Adrenal gland (tissue), 19 donors: ENCODE results near the gene HMGN4. TPM values are rescaled to one million over a fixed set of nuclear protein-coding genes. Genes with fewer than 3 reads are reported as not detected.

Experiments
- DNase-seq, 7 donors: peaks; one replicate each; pipeline ENCODE4 v3.0.0-alpha.2; 2019 to 2020
- H3K27ac ChIP-seq, 5 donors: fragments of 200-600 bp; sonication (generic) in 4 of 5; 1 replicate in 3 of 5; 2 replicates in 2 of 5; pipeline versions ENCODE4 v1.5.1 to v1.8.0; 2016 to 2020; ENCODE audit warnings: mild to moderate bottlenecking in 1 of 5
- H3K27me3 ChIP-seq: fragments of 200-600 bp; 2 replicates; pipeline ENCODE4 v1.8.0; 2021
- H3K36me3 ChIP-seq, 2 donors: fragments of 200-600 bp; replicated peaks in 1 of 2; 1 replicate in 1 of 2; 2 replicates in 1 of 2; pipeline versions ENCODE4 v1.5.1 to v1.8.0; 2018 to 2022
- H3K4me1 ChIP-seq, 2 donors: fragments of 200-600 bp; replicated peaks in 1 of 2; 1 replicate in 1 of 2; 2 replicates in 1 of 2; pipeline versions ENCODE4 v1.5.1 to v1.8.0; 2018 to 2021
- H3K4me3 ChIP-seq, 4 donors: fragments of 200-600 bp; sonication (generic) in 3 of 4; one replicate each; pipeline ENCODE4 v1.5.1; 2016 to 2018
- H3K9me3 ChIP-seq, 3 donors: fragments of 200-600 bp; sonication (generic) in 1 of 3; replicated peaks in 1 of 3; 1 replicate in 2 of 3; 2 replicates in 1 of 3; pipeline versions ENCODE4 v1.5.1 to v1.8.0; 2016 to 2021
- CTCF ChIP-seq, 6 experiments: fragments of 450-650 bp in 4 of 6; fragments of 200-600 bp in 2 of 6; sonication (generic) in 1 of 6; IDR thresholded peaks; 1 replicate in 5 of 6; 2 replicates in 1 of 6; pipeline versions ENCODE4 v1.5.1 to v1.8.0; 2016 to 2021; ENCODE audit warnings: antibody characterized with exemption in 6 of 6, mild to moderate bottlenecking in 2 of 6, moderate library complexity in 1 of 6
- POLR2A ChIP-seq, 2 donors: fragments of 450-650 bp; IDR thresholded peaks; one replicate each; pipeline ENCODE4 v1.6.1; 2017; ENCODE audit warnings: antibody characterized with exemption in 2 of 2, mild to moderate bottlenecking in 2 of 2, moderate library complexity in 1 of 2
- WGBS, 4 donors: extraction: QIAGEN DNeasy Blood & Tissue Kit in 2 of 4; methylation state at CpG; one replicate each; pipeline versions ENCODE4 v1.1.5 to v1.1.7; 2013 to 2017; 5-methylcytosine and 5-hydroxymethylcytosine counted together
- intact Hi-C, 2 donors: fragments of 100-400 bp; cut with DNase I; formaldehyde crosslinking; loops; one replicate each; pipeline versions ENCODE4 v1.14.1 to v1.15.0; 2022 to 2023
- long read RNA-seq, 10 donors: library from polyadenylated mRNA in 3 of 10; unstranded in 2 of 10; stranded (forward) in 1 of 10; transcript quantifications; one replicate each; pipeline ENCODE4 v2.0.0 and lab custom pipeline, GENCODE V29; 2021 to 2026
- polyA plus RNA-seq, 3 donors: library from polyadenylated mRNA; stranded (reverse); fragments of 200-250 nt in 2 of 3; fragments of 350-450 nt in 1 of 3; fragmentation: Illumina TruSeq in 1 of 3; extraction: RNeasy Lipid Tissue Mini Kit (QIAGEN cat#74804) in 1 of 3; gene quantifications; one replicate each; pipeline ENCODE4 v1.2.3, GENCODE V29; 2013 to 2014
- total RNA-seq, 9 donors: library from RNA; depleted of rRNA in 4 of 9; stranded (reverse); fragments of >200 nt in 4 of 9; fragments of 120-200 nt in 1 of 9; fragmentation: NEBNext Ultra II Directional in 1 of 9; extraction: Animal tissue kit (Norgen Biotek cat#: 25700) in 1 of 9; gene quantifications; one replicate each; pipeline versions ENCODE4 v1.1.0 to v1.2.4, GENCODE V29; 2013 to 2023
- donor health status: healthy with polysubstance abuse.
- donor health status: Bipolar disorder and iron deficiency.
- donor health status: DM: yes; HTN: yes; CAD: no.
- donor health status: DM: no; HTN: no; CAD: no.
- donor health status: DM: no; HTN: no; CAD: no.
- donor health status: DM: yes; HTN: yes; CAD: no.

Gene HMGN4
- total RNA-seq (10 to 100 TPM; 29.6 to 68.9 (median 48.6) TPM), polyA plus RNA-seq (10 to 100 TPM; 13.9 to 49.1 (median 21.6) TPM)
- long read RNA-seq, donor 1, transcript HMGN4-201 (2 exons, 1,225 nt), result major isoform, 21 of 21 reads
- long read RNA-seq, donor 1, partial matches to known transcripts, result 0 of 21 reads
- long read RNA-seq, donor 1, other reads (novel, unspliced or antisense), result 0 of 21 reads
- long read RNA-seq, donor 2, transcript HMGN4-201 (2 exons, 1,225 nt), result major isoform, 17 of 18 reads
- long read RNA-seq, donor 2, partial matches to known transcripts, result 0 of 18 reads
- long read RNA-seq, donor 2, other reads (novel, unspliced or antisense), result 0 of 18 reads
- long read RNA-seq, donor 3, transcript HMGN4-201 (2 exons, 1,225 nt), result major isoform, 19 of 19 reads
- long read RNA-seq, donor 3, partial matches to known transcripts, result 0 of 19 reads
- long read RNA-seq, donor 3, other reads (novel, unspliced or antisense), result 0 of 19 reads
- long read RNA-seq, donor 4, transcript HMGN4-201 (2 exons, 1,225 nt), result major isoform, 36 of 40 reads
- long read RNA-seq, donor 4, partial matches to known transcripts, result 3 of 40 reads
- long read RNA-seq, donor 4, other reads (novel, unspliced or antisense), result 1 of 40 reads
- long read RNA-seq, donor 5, transcript HMGN4-201 (2 exons, 1,225 nt), result major isoform, 60 of 68 reads
- long read RNA-seq, donor 5, partial matches to known transcripts, result 4 of 68 reads
- long read RNA-seq, donor 5, other reads (novel, unspliced or antisense), result 4 of 68 reads
- long read RNA-seq, donor 6, transcript HMGN4-201 (2 exons, 1,225 nt), result major isoform, 34 of 37 reads
- long read RNA-seq, donor 6, partial matches to known transcripts, result 0 of 37 reads
- long read RNA-seq, donor 6, other reads (novel, unspliced or antisense), result 3 of 37 reads
- long read RNA-seq, donor 7, transcript HMGN4-201 (2 exons, 1,225 nt), result major isoform, 9 of 9 reads
- long read RNA-seq, donor 7, partial matches to known transcripts, result 0 of 9 reads
- long read RNA-seq, donor 7, other reads (novel, unspliced or antisense), result 0 of 9 reads
- long read RNA-seq, donor 8, transcript HMGN4-201 (2 exons, 1,225 nt), result major isoform, 19 of 19 reads
- long read RNA-seq, donor 8, partial matches to known transcripts, result 0 of 19 reads
- long read RNA-seq, donor 8, other reads (novel, unspliced or antisense), result 0 of 19 reads
- long read RNA-seq, donor 9, transcript HMGN4-201 (2 exons, 1,225 nt), result major isoform, 15 of 15 reads
- long read RNA-seq, donor 9, partial matches to known transcripts, result 0 of 15 reads
- long read RNA-seq, donor 9, other reads (novel, unspliced or antisense), result 0 of 15 reads
- long read RNA-seq, donor 10, transcript HMGN4-201 (2 exons, 1,225 nt), result major isoform, 6 of 6 reads
- long read RNA-seq, donor 10, partial matches to known transcripts, result 0 of 6 reads
- long read RNA-seq, donor 10, other reads (novel, unspliced or antisense), result 0 of 6 reads

GRCh38 chr6:26537846-26538571, at the start of gene HMGN4:
Gene HMGN4, plus strand, starts transcription at chr6:26538366. Its CDS starts 6,841 bp downstream, at chr6:26545207.
- Histone ChIP-seq H3K4me3 (peak within 1 kb of the TSS in 3 of 4 donors; percentile 43 to 72 (median 68)), H3K27ac (peak within 1 kb of the TSS; percentile 52 to 96 (median 89)), H3K27me3 (no peaks in the 10 kb centered on the region), H3K36me3 (no peaks in the 10 kb centered on the region), H3K9me3 (no peaks in the 10 kb centered on the region), H3K4me1 (peaks cover 0 to 27% of the 10 kb centered on the region in 2 donors)
- DNase-seq, result peak; percentile 77 to 92 (median 84)
- WGBS, 4 donors, result 0% methylated on average over 35 to 49 of the region's 49 CpGs
- no peak for TF ChIP-seq CTCF (IDR thresholded peaks at IDR 0.05)
- TF ChIP-seq POLR2A (IDR thresholded peaks at IDR 0.05), result peak; percentile 50 to 64
- intact Hi-C loops, result no loop called here

GRCh38 chr6:26489996-26490964, 47.9 kb upstream of the HMGN4 start:
- no peaks in the 10 kb centered on the region for H3K36me3 ChIP-seq
- WGBS, 4 donors, result 81 to 87% (median 84%) methylated on average over 8 of the region's 8 CpGs
- no peak for DNase-seq
- H3K9me3 ChIP-seq, result no peaks in the 10 kb centered on the region
- TF ChIP-seq CTCF (IDR thresholded peaks at IDR 0.05), result no peak
- no peak for TF ChIP-seq POLR2A (IDR thresholded peaks at IDR 0.05)
- no peak overlapping the region for H3K27ac ChIP-seq
- no peak overlapping the region for H3K4me3 ChIP-seq
- intact Hi-C loops, result no loop called here
- no peaks in the 10 kb centered on the region for H3K27me3 ChIP-seq
- no peaks in the 10 kb centered on the region for H3K4me1 ChIP-seq

GRCh38 chr6:26491604-26492003, 46.6 kb upstream of the HMGN4 start:
- intact Hi-C loops, result no loop called here
- Histone ChIP-seq H3K27ac (no peak overlapping the region), H3K36me3 (no peaks in the 10 kb centered on the region), H3K9me3 (no peaks in the 10 kb centered on the region), H3K27me3 (no peaks in the 10 kb centered on the region), H3K4me3 (no peak overlapping the region), H3K4me1 (no peaks in the 10 kb centered on the region)
- TF ChIP-seq CTCF (IDR thresholded peaks at IDR 0.05), result no peak
- no peak for TF ChIP-seq POLR2A (IDR thresholded peaks at IDR 0.05)
- DNase-seq, result no peak
- WGBS, 4 donors, result 78 to 82% (median 79%) methylated on average over 5 of the region's 5 CpGs
